RPMI8226 (cell line): Measurements from ENCODE around the gene ATXN1.

Source experiments
- DNase-seq: peaks from one replicate; pipeline ENCODE4 v3.0.0-alpha.2; 2015

The ATXN1 gene

GRCh38 chr6:16319813-16320532, 441.3 kb downstream of the ATXN1 start:
- peak; percentile 86 for DNase-seq

GRCh38 chr6:16318953-16319720, 442.1 kb downstream of the ATXN1 start:
- DNase-seq, result no peak

- no peak for DNase-seq
Measured at GRCh38 chr6:16318538-16318937, 442.7 kb downstream of the ATXN1 start.

- DNase-seq, result peak; percentile 67
Measured at GRCh38 chr6:16316741-16317251, 444.5 kb downstream of the ATXN1 start.

- DNase-seq, result no peak
Measured at GRCh38 chr6:16314296-16314695, 447.0 kb downstream of the ATXN1 start.

- no peak for DNase-seq
Measured at GRCh38 chr6:16313732-16314131, 447.5 kb downstream of the ATXN1 start.

- DNase-seq, result no peak
Measured at GRCh38 chr6:16311763-16312162, 449.5 kb downstream of the ATXN1 start.

- no peak for DNase-seq
Measured at GRCh38 chr6:16306334-16306733, 454.9 kb downstream of the ATXN1 start.

GRCh38 chr6:16305788-16306187, 455.5 kb downstream of the ATXN1 start:
- DNase-seq, result no peak

- DNase-seq, result no peak
Measured at GRCh38 chr6:16305246-16305725, 456.0 kb downstream of the ATXN1 start.

- no peak for DNase-seq
Measured at GRCh38 chr6:16302721-16303552, 458.3 kb downstream of the ATXN1 start.

GRCh38 chr6:16301511-16301910, 459.7 kb downstream of the ATXN1 start:
- no peak for DNase-seq

- no peak for DNase-seq
Measured at GRCh38 chr6:16299861-16300260, 461.4 kb downstream of the ATXN1 start.

- DNase-seq, result no peak
Measured at GRCh38 chr6:16296061-16296670, 465.1 kb downstream of the ATXN1 start.

GRCh38 chr6:16295471-16295870, 465.8 kb downstream of the ATXN1 start:
- no peak for DNase-seq

- no peak for DNase-seq
Measured at GRCh38 chr6:16295060-16295459, 466.2 kb downstream of the ATXN1 start.

GRCh38 chr6:16294371-16294770, 466.9 kb downstream of the ATXN1 start:
- DNase-seq, result no peak

- DNase-seq, result no peak
Measured at GRCh38 chr6:16292942-16293341, 468.3 kb downstream of the ATXN1 start.

GRCh38 chr6:16292432-16292831, 468.8 kb downstream of the ATXN1 start:
- no peak for DNase-seq

- DNase-seq, result no peak
Measured at GRCh38 chr6:16291739-16292138, 469.5 kb downstream of the ATXN1 start.

- no peak for DNase-seq
Measured at GRCh38 chr6:16288163-16288562, 473.1 kb downstream of the ATXN1 start.

GRCh38 chr6:16286151-16286522, 475.1 kb downstream of the ATXN1 start:
- peak; percentile 60 for DNase-seq
